ENCODE measurements around the gene TRAFD1.
"Not testable (repeated sequence)": the region's sequence is repeated elsewhere in the genome, so short reads cannot be mapped to it uniquely, and the experiment has no call there.

Gene TRAFD1

GRCh38 chr12:112125250-112125999, at the start of gene TRAFD1:
Gene TRAFD1 (plus strand): TSS chr12:112125560. CDS start chr12:112130523, 4,963 bp downstream.
- Mint-ChIP-seq H3K27me3 (no peaks in the 10 kb centered on the region), H3K9me3 (no peaks in the 10 kb centered on the region), H3K4me1 (peaks cover 11 to 35% of the 10 kb centered on the region in 2 donors), H3K36me3 (peaks cover 6% of the 10 kb centered on the region in 2 donors), H3K4me3 (peak within 1 kb of the TSS; percentile 86 to 95), H3K27ac (peak within 1 kb of the TSS; percentile 92)
- peak; percentile 99 to 100 for ATAC-seq (replicated peaks)
- peak; percentile 98 for DNase-seq

- H3K9me3 Mint-ChIP-seq: peaks cover 0 to 3% of the 10 kb centered on the region in 2 donors
- no peaks in the 10 kb centered on the region for H3K27me3 Mint-ChIP-seq
- DNase-seq: no peak
- no peak for ATAC-seq (replicated peaks)
- H3K36me3 Mint-ChIP-seq: peaks cover 47 to 55% of the 10 kb centered on the region in 2 donors
- H3K27ac Mint-ChIP-seq: no peak overlapping the region
- H3K4me1 Mint-ChIP-seq: peaks cover 20 to 31% of the 10 kb centered on the region in 2 donors
- no peak overlapping the region for H3K4me3 Mint-ChIP-seq
Observed at GRCh38 chr12:112087055-112087850, 38.1 kb upstream of the TRAFD1 start.

GRCh38 chr12:112087851-112088250, 37.5 kb upstream of the TRAFD1 start:
- peaks cover 45 to 54% of the 10 kb centered on the region in 2 donors for H3K36me3 Mint-ChIP-seq

GRCh38 chr12:112091563-112091962, 33.8 kb upstream of the TRAFD1 start:
- Mint-ChIP-seq H3K27me3 (no peaks in the 10 kb centered on the region), H3K9me3 (no peaks in the 10 kb centered on the region), H3K4me1 (peaks cover 13 to 33% of the 10 kb centered on the region in 2 donors), H3K36me3 (peaks cover 29 to 49% of the 10 kb centered on the region in 2 donors), H3K4me3 (no peak overlapping the region), H3K27ac (no peak overlapping the region)
- DNase-seq: no peak
- ATAC-seq (replicated peaks): no peak

More at GRCh38 chr12:112087851-112088250, 37.5 kb upstream of the TRAFD1 start:
- no peaks in the 10 kb centered on the region for H3K27me3 Mint-ChIP-seq
- no peak overlapping the region for H3K27ac Mint-ChIP-seq
- peaks cover 18 to 26% of the 10 kb centered on the region in 2 donors for H3K4me1 Mint-ChIP-seq
- H3K4me3 Mint-ChIP-seq: no peak overlapping the region
- ATAC-seq (replicated peaks): no peak
- no peak for DNase-seq
- peaks cover 0 to 3% of the 10 kb centered on the region in 2 donors for H3K9me3 Mint-ChIP-seq

- H3K4me3 Mint-ChIP-seq: peak overlapping the region; percentile 73 to 81
- DNase-seq: peak; percentile 26
- ATAC-seq (replicated peaks): peak; percentile 98 to 99
- H3K4me1 Mint-ChIP-seq: peaks cover 22 to 67% of the 10 kb centered on the region in 2 donors
- H3K27ac Mint-ChIP-seq: peak overlapping the region; percentile 96
- H3K9me3 Mint-ChIP-seq: peaks cover 0 to 2% of the 10 kb centered on the region in 2 donors
- peaks cover 33 to 62% of the 10 kb centered on the region in 2 donors for H3K36me3 Mint-ChIP-seq
- H3K27me3 Mint-ChIP-seq: no peaks in the 10 kb centered on the region
Observed at GRCh38 chr12:112096070-112096469, 29.3 kb upstream of the TRAFD1 start.

GRCh38 chr12:112096667-112097066, 28.7 kb upstream of the TRAFD1 start:
- H3K27me3 Mint-ChIP-seq: no peaks in the 10 kb centered on the region
- peak; percentile 84 to 85 for ATAC-seq (replicated peaks)
- peaks cover 29 to 59% of the 10 kb centered on the region in 2 donors for H3K36me3 Mint-ChIP-seq
- H3K27ac Mint-ChIP-seq: peak overlapping the region; percentile 96
- H3K9me3 Mint-ChIP-seq: peaks cover 0 to 2% of the 10 kb centered on the region in 2 donors
- H3K4me1 Mint-ChIP-seq: peaks cover 24 to 69% of the 10 kb centered on the region in 2 donors
- peak overlapping the region; percentile 69 to 81 for H3K4me3 Mint-ChIP-seq
- DNase-seq: peak; percentile 21

- H3K27me3 Mint-ChIP-seq: no peaks in the 10 kb centered on the region
- ATAC-seq (replicated peaks) (no peak), DNase-seq (no peak)
- H3K4me1 Mint-ChIP-seq: peaks cover 24 to 66% of the 10 kb centered on the region in 2 donors
- peak overlapping the region in 1 of 2 donors; percentile 14 for H3K4me3 Mint-ChIP-seq
- peak overlapping the region; percentile 96 for H3K27ac Mint-ChIP-seq
- H3K9me3 Mint-ChIP-seq: peaks cover 0 to 2% of the 10 kb centered on the region in 2 donors
- H3K36me3 Mint-ChIP-seq: peaks cover 24 to 55% of the 10 kb centered on the region in 2 donors
Observed at GRCh38 chr12:112097641-112098040, 27.7 kb upstream of the TRAFD1 start.

- ATAC-seq (replicated peaks); DNase-seq; H3K9me3 Mint-ChIP-seq; H3K4me3 Mint-ChIP-seq; H3K27me3 Mint-ChIP-seq: not testable (repeated sequence)
- H3K36me3 Mint-ChIP-seq: peaks cover 33 to 61% of the 10 kb centered on the region in 2 donors
- peaks cover 33 to 66% of the 10 kb centered on the region in 2 donors for H3K4me1 Mint-ChIP-seq
- H3K27ac Mint-ChIP-seq: peak overlapping the region; percentile 83
Observed at GRCh38 chr12:112100500-112100899, 24.9 kb upstream of the TRAFD1 start.

GRCh38 chr12:112102127-112102526, 23.2 kb upstream of the TRAFD1 start:
- ATAC-seq (replicated peaks) (no peak), DNase-seq (no peak)
- peaks cover 0 to 2% of the 10 kb centered on the region in 2 donors for H3K9me3 Mint-ChIP-seq
- H3K27ac Mint-ChIP-seq: no peak overlapping the region
- H3K27me3 Mint-ChIP-seq: no peaks in the 10 kb centered on the region
- H3K36me3 Mint-ChIP-seq: peaks cover 37 to 65% of the 10 kb centered on the region in 2 donors
- H3K4me3 Mint-ChIP-seq: no peak overlapping the region
- peaks cover 32 to 66% of the 10 kb centered on the region in 2 donors for H3K4me1 Mint-ChIP-seq

GRCh38 chr12:112102746-112103145, 22.6 kb upstream of the TRAFD1 start:
- not testable (repeated sequence) for ATAC-seq (replicated peaks); DNase-seq; H3K4me3 Mint-ChIP-seq; H3K27me3 Mint-ChIP-seq; H3K27ac Mint-ChIP-seq; H3K9me3 Mint-ChIP-seq
- peaks cover 36 to 67% of the 10 kb centered on the region in 2 donors for H3K4me1 Mint-ChIP-seq
- peaks cover 38 to 70% of the 10 kb centered on the region in 2 donors for H3K36me3 Mint-ChIP-seq

- no peak for DNase-seq
- peaks cover 40 to 66% of the 10 kb centered on the region in 2 donors for H3K36me3 Mint-ChIP-seq
- ATAC-seq (replicated peaks): no peak
- no peaks in the 10 kb centered on the region for H3K27me3 Mint-ChIP-seq
- peak overlapping the region; percentile 31 for H3K27ac Mint-ChIP-seq
- peaks cover 0 to 2% of the 10 kb centered on the region in 2 donors for H3K9me3 Mint-ChIP-seq
- H3K4me3 Mint-ChIP-seq: no peak overlapping the region
- H3K4me1 Mint-ChIP-seq: peaks cover 34 to 60% of the 10 kb centered on the region in 2 donors
Observed at GRCh38 chr12:112103758-112104503, 21.4 kb upstream of the TRAFD1 start.

GRCh38 chr12:112105891-112106290, 19.5 kb upstream of the TRAFD1 start:
- Mint-ChIP-seq H3K27ac (peak overlapping the region; percentile 47), H3K4me3 (peak overlapping the region in 1 of 2 donors; percentile 36), H3K4me1 (peaks cover 33 to 60% of the 10 kb centered on the region in 2 donors), H3K27me3 (no peaks in the 10 kb centered on the region), H3K9me3 (peaks cover 0 to 1% of the 10 kb centered on the region in 2 donors), H3K36me3 (peaks cover 32 to 46% of the 10 kb centered on the region in 2 donors)
- ATAC-seq (replicated peaks) (no peak), DNase-seq (no peak)

- peak overlapping the region; percentile 98 for H3K27ac Mint-ChIP-seq
- H3K4me1 Mint-ChIP-seq: peaks cover 33 to 63% of the 10 kb centered on the region in 2 donors
- peaks cover 27 to 39% of the 10 kb centered on the region in 2 donors for H3K36me3 Mint-ChIP-seq
- no peaks in the 10 kb centered on the region for H3K9me3 Mint-ChIP-seq
- ATAC-seq (replicated peaks) (peak; percentile 20 to 29), DNase-seq (no peak)
- no peaks in the 10 kb centered on the region for H3K27me3 Mint-ChIP-seq
- H3K4me3 Mint-ChIP-seq: peak overlapping the region; percentile 91 to 96
Observed at GRCh38 chr12:112107306-112108201, 17.8 kb upstream of the TRAFD1 start.

All from stimulated activated naive B cell treated with anti-CD40 and anti-IgM and Interleukin-4, amounts not matched to agents 10 μg/mL and 1 μg/mL and 100 μg/mL, for 72 hours (primary cell).